ENCODE measurements around the gene TADA1. TPM values are rescaled to one million over a fixed set of nuclear protein-coding genes. Genes with fewer than 3 reads are reported as not detected.

The TADA1 gene
- total RNA-seq: 11.6 and 17.7 TPM in 2 replicates

GRCh38 chr1:166875734-166876539 is at the start of gene TADA1:
Gene TADA1, minus strand, starts transcription at chr1:166876264. Its CDS starts 31 bp downstream, at chr1:166876233.

DNA sequence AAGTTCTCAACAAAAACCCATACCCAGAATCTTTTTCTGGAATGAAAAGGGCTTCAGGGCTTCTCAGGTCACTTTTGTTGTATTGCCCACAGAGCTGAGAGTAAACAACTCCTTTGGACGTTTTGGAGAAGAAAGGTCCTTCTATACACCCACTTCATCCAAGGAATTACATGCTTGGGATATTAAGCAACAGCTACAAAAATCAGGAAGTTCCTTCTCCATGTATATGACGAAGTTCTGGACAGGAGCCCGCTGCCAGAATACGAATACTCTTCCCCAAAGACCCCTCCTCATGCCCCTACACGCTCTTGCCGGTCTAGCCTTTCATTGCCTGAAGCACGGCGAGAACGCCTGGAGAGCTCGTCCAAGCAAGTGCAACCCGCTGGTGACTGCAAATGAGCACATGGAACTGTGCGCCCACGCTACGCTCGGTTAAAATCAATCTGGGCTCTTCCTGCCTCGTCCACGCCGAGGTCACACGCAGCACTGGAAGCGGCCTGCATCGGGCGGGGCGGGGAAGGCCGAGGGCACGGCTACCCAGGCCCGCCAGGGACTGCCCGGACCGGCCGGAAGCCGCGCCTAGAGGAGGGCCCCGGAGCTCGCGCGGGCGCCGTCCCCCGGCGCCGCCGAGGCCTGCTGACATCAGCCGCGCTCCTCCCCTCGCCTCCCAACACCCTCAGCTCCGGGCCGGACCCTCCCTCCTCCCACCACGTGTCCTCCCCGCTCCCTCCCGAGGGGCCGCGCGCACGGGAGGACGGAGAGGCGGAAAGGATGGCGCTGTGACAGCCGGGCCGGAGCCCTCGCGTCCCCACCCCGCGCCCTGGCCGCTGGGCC is 37.1 kb downstream of the TADA1 start, which contains the start of gene POGK:
POGK (plus strand) TSS at position 710 of the 834 bp plus-strand sequence. CDS start 1,482 bp downstream, outside the sequence.

Other genes starting within 250 kb of the TADA1 start
- gene POGK, start 36.8 kb downstream of the TADA1 start, total RNA-seq: 24.7 and 36.4 TPM in 2 replicates
- 0.21 and 3.1 TPM in 2 replicates for gene ILDR2, start 99.3 kb upstream of the TADA1 start, total RNA-seq
- not detected in 2 replicates for gene MAEL, start 113.0 kb upstream of the TADA1 start, total RNA-seq
- not detected in 2 replicates for gene GPA33, start 214.1 kb upstream of the TADA1 start, total RNA-seq
- under 0.01 TPM in 1 of 2 replicates, not detected in the other for gene STYXL2, start 217.8 kb upstream of the TADA1 start, total RNA-seq